ENCODE data around the gene PRDM7.
"Not testable (repeated sequence)": the region's sequence is repeated elsewhere in the genome, so short reads cannot be mapped to it uniquely, and the experiment has no call there.

PRDM7 gene

GRCh38 chr16:90072442-90073105 lies 4.6 kb downstream of the PRDM7 start:
- DNase-seq (ENCODE audit: low read depth in 1 of 2, low spot score in 1 of 2) = no peak

GRCh38 chr16:90070440-90070839 lies 6.7 kb downstream of the PRDM7 start:
- no peak for DNase-seq (ENCODE audit: low read depth in 1 of 2, low spot score in 1 of 2)

DNA sequence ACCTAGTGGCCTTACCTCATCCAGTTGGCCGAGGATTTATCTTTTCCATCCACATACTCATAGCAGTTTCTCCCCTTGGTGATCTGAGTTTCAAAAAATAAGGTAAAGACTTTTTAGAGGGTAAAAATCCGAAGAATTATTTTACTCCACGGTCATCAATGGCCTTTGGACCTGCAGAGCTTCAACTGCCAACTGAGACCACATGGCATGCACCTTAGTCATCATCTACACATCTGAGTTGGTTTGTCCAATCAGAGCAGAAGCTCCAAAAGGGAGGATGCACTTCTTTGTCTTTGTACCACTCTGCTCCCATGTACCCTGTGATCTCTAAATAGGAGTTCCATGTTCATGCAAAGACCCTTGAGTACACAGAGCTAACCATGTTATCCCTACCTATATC lies 15.7 kb downstream of the PRDM7 start:
- no peak for DNase-seq (ENCODE audit: low read depth in 1 of 2, low spot score in 1 of 2)

DNA sequence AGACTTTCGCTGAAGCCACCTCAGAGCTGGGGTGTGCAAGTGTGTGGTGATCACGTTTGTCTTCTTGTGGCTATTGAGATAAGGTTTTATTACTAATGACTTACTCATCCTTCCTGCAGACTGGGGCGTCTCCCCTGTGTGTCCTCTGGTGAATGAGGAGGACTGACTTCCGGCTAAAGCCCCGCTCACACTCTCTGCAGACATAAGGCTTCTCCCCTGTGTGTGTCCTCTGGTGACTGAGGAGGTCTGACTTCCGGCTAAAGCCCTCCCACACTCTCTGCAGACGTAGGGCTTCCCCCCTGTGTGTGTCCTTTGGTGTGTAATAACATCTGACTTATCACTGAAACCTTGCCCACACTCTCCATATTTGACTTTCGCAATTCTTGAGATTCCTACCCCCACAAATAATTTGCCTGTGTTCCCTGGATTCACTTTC lies 19.4 kb downstream of the PRDM7 start:
- no peak for DNase-seq (ENCODE audit: low read depth in 1 of 2, low spot score in 1 of 2)

- DNase-seq (ENCODE audit: low read depth in 1 of 2, low spot score in 1 of 2) = not testable (repeated sequence)
Observed at GRCh38 chr16:90056521-90056920, 20.6 kb downstream of the PRDM7 start.

DNA sequence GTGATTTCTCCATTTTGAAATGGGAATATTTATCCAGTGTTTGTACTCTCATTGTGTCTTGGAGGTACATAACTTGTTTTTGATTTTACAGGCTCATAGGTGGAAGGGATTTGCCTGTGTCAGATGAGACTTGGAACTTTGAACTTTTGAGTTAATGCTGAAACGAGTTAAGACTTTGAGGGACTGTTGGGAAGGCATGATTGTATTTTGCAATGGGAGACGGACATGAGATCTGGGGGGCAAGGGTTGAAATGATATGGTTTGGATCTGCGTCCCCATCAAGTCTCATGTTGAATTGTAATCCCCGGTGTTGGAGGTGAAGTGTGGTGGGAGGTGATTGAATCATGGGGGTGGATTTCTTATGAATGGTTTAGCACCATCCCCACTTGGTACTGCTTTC lies 21.8 kb downstream of the PRDM7 start:
- DNase-seq (ENCODE audit: low read depth in 1 of 2, low spot score in 1 of 2) = no peak

DNA sequence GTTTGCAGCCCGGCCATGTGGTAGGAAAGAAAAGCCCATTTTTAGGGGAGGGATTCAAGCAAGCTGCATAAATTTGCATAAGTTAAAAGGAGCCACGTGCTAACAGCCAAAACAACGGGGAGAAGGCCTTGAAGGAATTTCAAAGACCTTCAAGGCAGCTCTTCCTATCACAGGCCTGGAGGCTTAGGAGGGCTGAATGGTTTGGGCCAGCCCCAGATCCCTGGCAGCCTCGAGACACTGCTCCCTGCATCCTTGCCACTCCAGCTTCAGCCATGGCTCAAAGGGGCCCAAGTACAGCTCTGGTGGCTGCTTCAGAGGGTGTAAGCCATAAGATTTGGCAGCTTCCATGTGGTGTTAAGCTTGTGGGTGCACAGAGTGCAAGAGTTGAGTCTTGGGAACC lies 22.6 kb downstream of the PRDM7 start:
- DNase-seq (ENCODE audit: low read depth in 1 of 2, low spot score in 1 of 2) = no peak

DNA sequence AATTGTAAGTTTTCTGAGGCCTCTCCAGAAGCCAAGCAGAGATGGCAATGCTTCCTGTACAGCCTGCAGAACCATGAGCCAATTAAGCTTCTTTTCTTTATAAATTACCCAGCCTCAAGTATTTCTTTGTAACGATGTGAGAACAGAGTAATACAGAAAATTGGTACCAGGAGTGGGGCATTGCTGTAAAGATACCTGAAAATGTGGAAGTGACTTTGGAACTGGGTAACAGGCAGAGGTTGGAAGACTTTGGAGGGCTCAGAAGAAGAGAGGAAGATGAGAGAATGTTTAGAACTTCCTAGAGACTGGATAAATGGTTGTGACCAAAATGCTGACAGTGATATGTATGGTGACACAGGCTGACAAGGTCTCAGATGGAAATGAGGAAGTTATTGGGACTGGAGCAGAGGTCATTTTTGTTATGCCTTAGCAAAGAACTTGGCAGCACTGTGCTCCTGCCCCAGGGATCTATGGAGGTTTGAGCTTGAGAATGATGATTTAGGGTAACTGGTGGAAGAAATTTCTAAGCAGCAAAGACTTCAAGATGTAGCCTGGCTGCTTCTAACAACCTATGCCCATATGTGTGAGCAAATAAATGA lies 23.1 kb downstream of the PRDM7 start:
- DNase-seq (ENCODE audit: low read depth in 1 of 2, low spot score in 1 of 2) = no peak

- DNase-seq (ENCODE audit: low read depth in 1 of 2, low spot score in 1 of 2) = no peak
Observed at GRCh38 chr16:90050969-90051368, 26.2 kb downstream of the PRDM7 start.

DNA sequence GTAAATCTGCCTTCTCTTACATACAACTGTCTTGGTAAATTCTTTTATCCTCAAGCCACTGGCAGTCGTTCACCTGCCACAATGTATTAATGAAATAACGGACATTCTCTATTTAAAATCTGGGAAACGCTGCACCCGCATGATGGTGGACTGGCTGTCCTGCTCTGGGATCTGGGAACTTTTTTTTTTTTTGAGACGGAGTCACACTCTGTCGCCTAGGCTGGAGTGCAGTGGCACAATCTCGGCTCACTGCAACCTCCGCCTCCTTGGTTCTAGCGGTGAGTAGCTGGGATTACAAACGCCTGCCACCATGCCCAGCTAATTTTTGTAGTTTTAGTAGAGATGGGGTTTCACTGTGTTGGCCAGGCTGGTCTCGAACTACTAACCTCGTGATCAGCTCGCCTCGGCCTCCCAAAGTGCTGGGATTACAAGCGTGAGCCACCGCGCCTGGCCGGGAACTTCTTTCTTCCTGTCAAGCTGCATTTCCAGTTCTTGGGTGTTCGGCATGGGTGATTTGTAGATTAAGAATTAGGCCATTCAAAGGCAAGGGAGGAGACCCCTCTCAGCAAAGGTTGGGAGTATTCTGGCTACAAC lies 28.3 kb downstream of the PRDM7 start:
- no peak for DNase-seq (ENCODE audit: low read depth in 1 of 2, low spot score in 1 of 2)

DNA sequence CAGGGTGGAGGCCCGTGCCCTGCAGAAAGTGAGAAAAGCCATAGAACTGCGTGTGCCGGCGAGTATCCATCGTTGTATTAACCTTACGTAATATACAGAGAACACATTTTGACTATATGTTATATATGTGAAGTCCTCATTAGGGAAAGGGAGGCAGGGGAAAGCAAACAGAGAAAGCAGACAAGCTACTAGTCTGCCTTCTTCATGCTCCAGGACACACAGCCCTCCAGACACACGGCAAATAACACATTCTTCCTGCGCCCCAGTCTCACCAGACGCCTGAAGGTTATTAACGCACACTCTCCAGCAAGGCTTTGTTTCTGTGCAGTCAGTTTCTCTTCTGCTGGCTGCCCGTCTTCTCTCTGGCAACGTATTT lies 28.8 kb downstream of the PRDM7 start:
- DNase-seq (ENCODE audit: low read depth in 1 of 2, low spot score in 1 of 2) = no peak

GRCh38 chr16:90047714-90048346 lies 29.3 kb downstream of the PRDM7 start:
- DNase-seq (ENCODE audit: low read depth in 1 of 2, low spot score in 1 of 2) = no peak

GRCh38 chr16:90046971-90047713 lies 30.0 kb downstream of the PRDM7 start:
- no peak for DNase-seq (ENCODE audit: low read depth in 1 of 2, low spot score in 1 of 2)

- DNase-seq (ENCODE audit: low read depth in 1 of 2, low spot score in 1 of 2) = no peak
Observed at GRCh38 chr16:90046122-90046970, 30.8 kb downstream of the PRDM7 start.

DNA sequence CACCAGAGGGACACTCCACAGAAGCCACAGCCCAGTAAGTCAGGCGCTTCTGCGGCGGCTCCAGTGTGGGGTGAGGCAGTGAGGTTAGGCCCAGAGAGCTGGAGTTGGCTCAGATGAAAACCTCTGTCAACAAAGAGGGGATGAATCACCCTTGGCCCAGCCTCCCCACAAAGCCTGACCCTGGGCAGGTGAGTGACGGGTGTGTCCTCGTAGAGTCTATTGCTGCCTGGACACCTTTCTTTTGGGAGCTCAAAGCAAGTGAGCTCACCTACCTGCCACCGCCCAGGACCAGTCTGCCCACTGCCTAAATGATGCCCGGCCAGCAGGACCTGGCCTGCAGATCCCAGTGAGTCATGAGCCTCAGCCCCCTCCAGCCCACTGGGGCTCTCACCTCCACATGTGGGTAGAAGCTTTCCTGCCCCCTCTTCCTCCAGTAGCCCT lies 33.0 kb downstream of the PRDM7 start:
- DNase-seq (ENCODE audit: low read depth in 1 of 2, low spot score in 1 of 2) = no peak

DNA sequence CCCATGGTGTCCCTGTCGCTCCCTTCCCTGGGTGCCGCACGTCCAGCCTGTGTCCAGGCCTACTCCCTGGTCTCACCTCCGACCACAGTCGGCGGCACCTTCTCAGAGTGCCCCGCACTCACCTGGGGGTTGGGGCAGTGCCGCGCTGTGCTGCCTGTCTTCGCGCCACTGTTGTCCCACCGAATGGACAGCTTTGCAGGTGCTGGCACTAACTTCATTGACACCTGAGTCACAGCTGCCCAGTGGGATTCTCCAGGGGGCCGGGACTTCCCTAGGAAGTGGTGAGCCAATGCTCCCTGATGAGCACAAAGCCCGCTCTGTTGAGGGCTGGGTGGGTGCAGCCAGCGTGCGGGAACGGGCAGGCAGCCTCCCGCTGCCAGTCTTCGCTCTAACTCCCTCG lies 33.6 kb downstream of the PRDM7 start:
- DNase-seq (ENCODE audit: low read depth in 1 of 2, low spot score in 1 of 2) = no peak

- no peak for DNase-seq (ENCODE audit: low read depth in 1 of 2, low spot score in 1 of 2)
Observed at GRCh38 chr16:90042946-90043514, 34.1 kb downstream of the PRDM7 start.

DNA sequence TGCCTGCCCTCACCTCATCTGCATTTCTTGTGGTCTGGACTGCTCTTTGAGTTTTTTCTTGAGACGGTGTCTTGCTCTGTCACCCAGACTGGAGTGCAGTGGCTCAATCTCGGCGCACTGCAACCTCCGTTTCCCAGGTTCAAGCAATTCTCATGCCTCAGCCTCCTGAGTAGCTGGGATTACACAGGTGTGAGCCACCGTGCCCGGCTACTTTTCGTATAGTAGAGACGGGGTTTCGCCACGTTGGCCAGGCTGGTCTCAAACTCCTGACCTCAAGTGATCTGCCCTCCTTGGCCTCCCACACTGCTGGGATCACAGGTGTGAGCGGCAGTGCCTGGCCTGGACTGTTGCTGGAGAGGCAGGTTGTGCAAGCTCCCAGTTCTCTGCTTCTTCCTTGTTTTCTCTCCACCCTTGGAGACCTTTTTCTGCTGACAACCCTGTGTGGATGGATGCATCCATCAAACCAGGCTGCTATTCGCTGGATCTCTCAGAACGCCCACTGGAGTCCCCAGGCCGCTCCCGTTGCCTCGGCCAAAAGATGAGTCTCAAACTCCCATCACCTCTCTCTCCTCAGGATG lies 35.1 kb downstream of the PRDM7 start:
- no peak for DNase-seq (ENCODE audit: low read depth in 1 of 2, low spot score in 1 of 2)

- no peak for DNase-seq (ENCODE audit: low read depth in 1 of 2, low spot score in 1 of 2)
Observed at GRCh38 chr16:90040152-90041023, 36.7 kb downstream of the PRDM7 start.

Measured in activated T-helper 1 cell treated with anti-CD3 and anti-CD28 coated beads, Interleukin-2, amount 50 U/mL, for 16 hours (primary cell).